T-helper 1 cell treated with Interleukin-12 subunit alpha and Interleukin-12 subunit beta and Interleukin-4 antibody, amounts not matched to agents 30 ng/mL and 1 ng/mL, for 36 hours (primary cell): ENCODE measurements around the gene PIGT. TPM values are rescaled to one million over a fixed set of nuclear protein-coding genes. Genes with fewer than 3 reads are reported as not detected.

Source experiments
- intact Hi-C: fragments of 100-400 bp; cut with micrococcal nuclease; formaldehyde crosslinking; loops from one replicate; pipeline ENCODE4 v1.15.1; 2024
- total RNA-seq: library from RNA; stranded (reverse); gene quantifications from 2 replicates; pipeline ENCODE4 v1.2.3, GENCODE V29; 2022

Gene PIGT
- 85.2 and 87.5 TPM in 2 replicates for total RNA-seq

DNA sequence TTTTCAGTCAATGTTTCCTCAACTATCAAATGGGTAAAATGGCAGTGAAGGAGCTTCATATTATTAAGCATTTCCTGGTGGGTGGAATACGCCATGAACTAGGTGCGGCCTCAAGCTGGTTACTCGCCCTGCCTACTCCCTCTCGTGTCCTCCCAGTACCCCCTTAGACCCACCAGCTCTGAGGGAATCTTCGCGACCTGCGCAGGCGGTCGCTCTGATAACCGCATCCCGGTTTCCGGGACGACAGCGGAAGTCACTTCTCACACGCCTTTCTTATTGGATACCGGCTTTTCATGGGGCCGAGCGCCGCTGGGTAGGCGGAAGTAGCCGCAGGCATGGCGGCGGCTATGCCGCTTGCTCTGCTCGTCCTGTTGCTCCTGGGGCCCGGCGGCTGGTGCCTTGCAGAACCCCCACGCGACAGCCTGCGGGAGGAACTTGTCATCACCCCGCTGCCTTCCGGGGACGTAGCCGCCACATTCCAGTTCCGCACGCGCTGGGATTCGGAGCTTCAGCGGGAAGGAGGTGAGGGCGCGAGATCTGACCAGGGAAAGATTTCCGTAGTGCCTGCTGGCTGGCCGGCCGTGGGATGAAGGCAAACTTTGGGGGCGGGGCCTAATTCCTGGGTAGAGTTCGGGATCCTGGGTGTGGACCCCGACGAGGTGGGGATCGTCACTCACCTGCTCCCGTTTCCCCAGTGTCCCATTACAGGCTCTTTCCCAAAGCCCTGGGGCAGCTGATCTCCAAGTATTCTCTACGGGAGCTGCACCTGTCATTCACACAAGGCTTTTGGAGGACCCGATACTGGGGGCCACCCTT, at the start of gene PIGT:
TSS of gene PIGT (plus strand) at position 320 of the 816 bp plus-strand sequence. CDS start at position 336, 16 bp downstream.
- intact Hi-C loops, result loop anchor here (1.0 to 5.0 kb wide), 10 partner anchors 9 to 764 kb away; partner anchors contain the start of genes ACOT8, ADA, SYS1 and ZSWIM3

DNA sequence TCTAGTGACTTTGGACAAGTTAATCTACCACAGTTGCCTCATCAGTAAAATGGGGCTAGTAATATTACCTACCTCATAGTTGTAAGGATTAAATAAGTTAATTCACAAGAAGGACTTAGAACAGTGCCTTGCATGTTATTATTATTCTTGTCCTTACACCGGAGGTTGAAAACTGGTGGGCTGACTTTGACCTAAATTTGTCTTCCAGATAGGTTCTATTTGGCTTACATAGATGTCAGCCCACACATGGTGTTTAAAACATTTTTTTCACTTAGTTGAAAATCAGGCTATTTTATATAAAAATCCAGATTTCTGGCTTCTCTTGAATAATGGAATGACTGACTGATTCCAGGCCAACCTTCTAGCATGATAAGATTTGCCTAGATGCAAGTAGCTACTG, 49.7 kb upstream of the PIGT start:
- intact Hi-C loops, result no loop called here

DNA sequence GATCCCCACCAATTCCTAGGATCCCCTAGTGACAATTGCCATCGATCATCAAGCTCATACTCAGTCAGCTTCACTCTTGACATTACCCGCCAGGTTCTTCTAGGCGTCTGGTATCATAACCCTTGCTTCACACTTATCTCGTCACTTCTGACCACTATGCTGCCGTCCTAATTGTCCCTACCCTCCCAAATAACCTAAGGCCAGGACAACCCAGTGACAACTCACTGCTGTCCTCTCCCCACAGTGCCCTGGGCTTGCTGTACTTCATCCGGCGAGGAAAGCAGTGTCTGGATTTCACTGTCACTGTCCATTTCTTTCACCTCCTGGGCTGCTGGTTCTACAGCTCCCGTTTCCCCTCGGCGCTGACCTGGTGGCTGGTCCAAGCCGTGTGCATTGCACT, 49.3 kb upstream of the PIGT start:
- intact Hi-C loops, result no loop called here

DNA sequence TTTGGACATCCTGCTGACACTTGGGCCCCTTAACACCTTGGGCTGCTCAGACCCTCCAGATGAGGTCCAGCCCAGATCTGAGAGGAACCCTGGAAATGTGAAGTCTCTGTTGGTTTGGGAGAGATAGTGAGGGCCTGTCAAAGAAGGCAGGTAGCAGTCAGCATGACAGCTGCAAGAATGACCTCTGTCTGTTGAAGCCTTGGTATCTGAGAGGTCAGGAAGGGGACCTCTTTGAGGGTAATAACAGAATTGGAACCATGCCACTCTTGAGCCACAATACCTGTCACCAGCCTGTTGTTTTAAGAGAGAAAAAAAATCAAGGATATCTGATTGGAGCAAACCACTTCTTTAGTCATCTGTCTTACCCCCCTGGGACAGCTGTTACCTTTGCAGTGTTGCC, 48.8 kb upstream of the PIGT start:
- intact Hi-C loops, result no loop called here

DNA sequence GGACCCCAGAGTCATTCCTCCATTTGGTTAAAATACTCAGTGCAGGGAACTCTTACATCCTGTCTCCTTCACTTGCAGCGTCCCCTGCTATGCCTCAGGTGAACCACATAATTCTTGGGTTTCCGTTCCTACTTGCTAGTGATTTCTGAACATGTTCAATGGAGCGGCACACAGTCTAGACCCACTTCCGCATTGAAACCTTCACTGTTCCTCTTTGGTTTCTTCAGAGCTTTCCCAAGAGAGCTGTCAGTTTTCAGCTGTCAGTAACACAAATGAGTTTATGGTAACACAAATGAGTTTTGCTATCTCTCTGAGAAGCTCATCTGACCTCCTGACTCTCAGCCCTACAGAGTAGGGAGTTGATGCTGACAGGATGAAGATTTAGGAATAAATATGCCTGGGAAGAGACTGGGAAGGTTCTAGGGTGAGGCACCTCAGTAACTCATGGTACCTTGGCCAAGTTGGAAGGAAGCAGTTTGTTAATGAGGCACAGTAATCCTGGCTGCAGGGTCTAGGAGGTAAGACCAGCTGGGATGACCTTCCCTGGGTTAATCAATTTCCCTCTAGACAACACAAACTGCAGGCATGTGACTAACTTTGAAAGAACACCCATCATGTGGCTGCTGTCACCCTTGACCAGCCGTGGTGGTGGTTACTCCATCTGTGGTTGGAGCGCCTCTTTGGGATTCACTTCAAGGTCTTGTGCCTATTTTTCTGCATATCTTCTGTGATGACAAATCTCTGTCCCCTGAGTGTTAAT, 47.5 kb upstream of the PIGT start:
- intact Hi-C loops, result no loop called here

DNA sequence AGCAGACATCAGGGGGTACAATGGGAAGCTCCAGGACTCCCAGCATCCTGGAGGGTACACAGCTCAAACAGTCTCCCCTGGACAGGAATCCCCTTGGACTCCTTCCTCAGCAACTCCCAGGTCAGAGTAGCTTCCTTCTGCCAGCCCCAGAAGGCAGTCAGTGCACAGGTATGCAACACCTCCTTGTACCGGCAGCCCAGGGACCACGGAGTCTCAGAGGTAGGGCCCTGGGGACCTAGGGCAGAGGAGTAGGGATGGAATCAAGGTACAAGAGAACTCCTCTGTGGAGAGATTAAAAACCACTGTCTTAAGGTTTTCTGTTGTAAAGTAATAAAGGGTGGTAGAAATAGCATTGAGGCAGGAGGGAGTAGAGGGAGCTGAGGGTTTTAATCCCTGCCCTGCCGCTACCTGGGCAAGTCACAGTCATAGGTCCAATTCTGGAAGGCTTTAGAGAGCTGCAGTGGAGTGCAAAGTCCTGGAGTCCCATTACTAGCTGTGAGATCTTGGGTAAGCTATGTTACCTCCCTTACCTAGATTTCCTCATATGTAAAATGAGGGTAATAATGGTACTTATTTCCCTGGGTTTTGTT, 45.3 kb upstream of the PIGT start:
- intact Hi-C loops, result no loop called here

DNA sequence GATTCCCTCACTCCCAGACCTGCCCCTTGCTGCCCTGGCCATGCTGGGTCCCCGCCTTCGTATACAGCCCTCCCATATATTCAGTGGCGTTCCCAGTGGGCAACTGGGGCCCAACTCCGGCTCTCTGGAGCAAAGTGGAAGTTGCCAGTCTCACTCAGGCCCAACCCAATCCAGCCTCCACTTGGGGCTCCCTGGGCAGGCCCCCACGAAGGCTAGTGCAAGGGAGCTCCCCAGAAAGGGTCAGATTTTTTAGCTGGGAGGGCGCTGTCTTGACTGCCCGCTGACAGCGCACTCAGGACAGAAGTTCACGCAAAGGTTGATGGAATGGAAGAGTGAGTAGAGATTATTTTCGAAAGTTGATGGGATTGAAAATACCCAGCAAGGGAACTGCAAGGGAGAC, 43.7 kb upstream of the PIGT start:
- intact Hi-C loops, result no loop called here

DNA sequence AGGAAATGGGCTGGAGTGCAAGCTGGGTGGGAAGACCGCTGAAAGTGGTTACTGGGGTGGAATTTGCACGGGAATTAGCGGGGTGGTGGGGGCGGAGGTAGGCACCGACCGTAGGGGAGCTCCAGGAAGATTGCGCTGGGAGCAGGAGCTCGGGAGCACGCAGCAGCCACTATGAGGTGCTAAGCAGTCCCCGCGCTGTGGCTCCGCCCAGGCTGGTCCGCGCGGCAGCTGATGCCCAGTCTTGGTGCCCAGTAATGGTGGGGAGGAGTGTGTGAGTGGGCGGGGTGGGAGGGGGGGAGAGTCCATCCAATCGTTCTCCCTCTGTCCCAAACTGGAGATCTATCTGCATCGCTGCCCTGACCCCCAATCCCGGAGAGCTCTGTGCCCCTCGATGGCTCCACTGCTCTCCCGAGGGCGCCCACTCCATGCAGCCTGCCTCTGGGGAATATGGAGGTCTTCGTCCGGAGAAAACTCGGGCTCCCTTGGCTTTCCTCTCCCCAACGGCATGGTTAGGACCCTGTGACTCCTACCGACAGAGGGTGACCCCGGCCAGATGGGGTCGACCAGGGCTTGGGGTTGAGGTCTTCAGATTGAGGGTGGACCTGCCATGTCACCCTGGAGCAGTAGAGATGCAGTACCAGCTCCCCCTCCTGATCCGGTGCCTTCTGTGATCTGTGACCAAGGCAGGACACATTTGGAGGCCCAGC, 43.1 kb upstream of the PIGT start:
- intact Hi-C loops, result loop anchor here (1.0 kb wide), 4 partner anchors 9 to 399 kb away; partner anchors contain the start of genes PIGT and SYS1

DNA sequence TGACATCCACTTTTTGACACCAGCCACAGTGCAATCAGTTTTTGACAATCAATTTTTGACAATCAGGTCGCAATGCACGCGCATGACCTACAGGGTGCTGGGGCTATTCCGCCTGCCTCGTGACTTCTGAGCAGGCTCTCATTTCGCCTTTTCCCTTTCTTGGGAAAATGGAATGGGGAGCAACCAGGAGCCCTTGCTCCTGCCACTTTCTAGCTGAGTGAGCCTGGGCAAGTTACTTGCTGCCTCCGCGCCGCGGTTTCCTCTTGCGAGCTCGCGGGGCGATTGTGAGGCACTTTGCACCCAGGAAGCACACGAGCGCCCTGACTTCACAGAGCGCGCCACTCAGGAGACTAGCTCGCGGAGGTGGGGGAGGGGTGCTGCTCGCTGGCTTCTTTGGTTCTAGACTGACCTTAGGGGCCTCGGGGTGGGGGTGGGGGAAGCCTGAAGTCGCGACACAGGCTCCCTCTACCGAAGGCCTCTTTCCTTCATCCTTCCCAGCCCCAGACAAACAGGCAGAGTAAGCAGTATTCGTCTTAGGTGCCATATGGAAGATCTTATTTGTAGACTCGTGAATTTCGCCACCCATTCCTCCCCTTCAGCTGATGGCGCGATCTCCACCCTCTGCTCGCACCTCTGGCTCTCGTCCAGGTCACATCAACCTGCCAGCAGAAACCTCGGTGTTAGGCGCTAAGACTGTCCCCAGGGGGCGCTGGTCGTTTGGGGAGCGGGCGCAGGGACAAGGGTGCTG, 42.4 kb upstream of the PIGT start:
- intact Hi-C loops, result loop anchor here (1.0 kb wide), 7 partner anchors 10 to 398 kb away; partner anchors contain the start of genes PIGT and SYS1

DNA sequence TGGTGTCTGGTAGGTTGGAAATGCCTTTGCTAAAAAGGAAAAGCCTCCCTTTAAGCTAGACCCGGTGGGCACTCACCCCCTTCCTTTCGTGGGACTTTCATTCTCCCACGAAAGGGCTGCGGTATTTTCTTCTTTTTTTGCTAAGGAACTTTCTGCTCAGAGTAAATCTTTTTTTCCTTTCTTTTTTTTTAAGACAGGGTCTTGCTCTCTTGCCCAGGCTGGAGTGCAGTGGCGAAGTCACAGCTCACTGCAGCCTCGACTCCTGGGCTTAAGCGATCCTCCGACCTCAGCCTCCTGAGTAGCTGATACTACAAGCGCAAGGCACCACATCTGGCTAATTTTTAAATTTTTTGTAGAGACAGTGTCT, 41.9 kb upstream of the PIGT start:
- intact Hi-C loops, result loop anchor here (1.0 kb wide), 3 partner anchors 55 to 76 kb away; no protein-coding TSS in a partner anchor

DNA sequence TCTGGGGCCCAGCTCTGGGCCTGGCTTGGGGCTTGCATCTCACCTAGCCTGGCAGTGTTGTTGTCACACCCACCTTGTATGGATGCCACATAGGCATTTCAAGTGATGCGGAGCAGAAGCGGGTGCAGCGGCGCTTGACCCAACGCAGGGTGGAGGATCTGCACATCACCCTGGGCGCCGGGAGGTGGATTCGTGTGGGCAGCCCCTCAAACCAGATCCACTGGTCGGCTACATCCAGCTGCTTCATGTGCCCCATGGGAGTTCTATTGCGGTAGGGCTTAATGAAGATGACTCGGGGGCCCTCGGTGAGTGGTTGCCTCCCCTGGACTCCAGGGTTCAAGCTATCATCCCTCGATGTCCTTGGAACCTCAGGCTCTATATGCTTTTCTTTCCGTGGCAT, 41.0 kb upstream of the PIGT start:
- intact Hi-C loops, result loop anchor here (1.0 kb wide), 3 partner anchors 56 to 75 kb away; no protein-coding TSS in a partner anchor

DNA sequence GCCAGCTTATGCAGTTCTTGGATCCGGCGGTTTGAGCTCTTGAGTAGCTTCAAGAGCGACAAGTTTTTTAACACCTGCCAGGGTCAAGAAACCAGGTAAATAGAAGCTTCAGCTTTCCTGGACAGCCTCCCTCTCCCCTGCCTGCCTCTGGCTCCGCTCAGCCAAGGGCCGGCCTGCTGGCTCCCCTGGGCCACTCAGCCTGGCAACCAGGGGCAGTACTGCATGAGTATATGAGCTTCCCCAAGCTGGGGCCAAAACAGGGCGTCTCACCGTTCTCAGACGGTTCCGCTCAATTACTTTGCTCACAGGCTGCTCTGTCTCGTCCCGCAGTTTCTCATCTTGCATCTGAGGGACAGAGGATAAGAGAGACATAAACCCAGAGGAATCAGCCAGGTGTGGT, 38.7 kb upstream of the PIGT start:
- intact Hi-C loops, result no loop called here

DNA sequence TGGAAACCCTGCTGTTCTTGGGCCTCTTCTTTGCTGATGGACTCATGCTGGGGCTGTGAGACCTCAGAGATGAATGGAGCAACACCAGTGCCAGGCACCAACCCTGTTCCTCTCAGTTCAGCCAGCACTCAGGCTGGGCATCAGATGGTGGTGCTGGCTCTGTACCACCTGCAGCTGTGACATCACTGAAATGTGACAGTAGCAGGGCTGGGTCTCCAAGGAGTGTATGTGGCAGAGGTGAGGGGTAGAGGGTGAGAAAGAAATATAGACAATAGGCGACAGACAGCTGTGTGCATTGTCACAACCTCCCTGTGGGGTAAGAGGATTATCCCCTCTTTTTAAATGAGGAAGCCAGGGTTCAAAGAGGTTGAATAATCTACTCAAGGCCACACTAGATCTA, 37.8 kb upstream of the PIGT start, which contains the start of gene TP53TG5:
TSS of gene TP53TG5 (minus strand) at position 135 of the 400 bp plus-strand sequence. CDS start at position 46, 89 bp downstream.
- intact Hi-C loops, result no loop called here

DNA sequence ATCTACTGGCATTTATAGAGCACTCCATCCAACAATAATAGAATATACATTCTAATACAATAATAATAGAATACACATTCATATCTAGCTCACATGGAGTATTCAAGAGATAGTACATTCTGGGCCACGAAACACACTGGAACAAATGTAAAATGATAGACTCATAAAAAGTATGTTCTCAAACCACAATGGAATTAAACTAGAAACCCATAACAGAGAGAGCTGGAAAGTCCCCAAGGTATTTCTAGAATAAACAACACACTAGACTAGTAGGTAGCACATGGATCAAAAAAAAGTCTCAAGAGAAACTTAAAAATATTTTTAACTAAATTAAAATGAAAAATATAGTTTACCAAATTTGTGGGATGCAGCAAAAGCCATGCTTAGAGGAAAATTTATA, 28.7 kb upstream of the PIGT start:
- intact Hi-C loops, result no loop called here

DNA sequence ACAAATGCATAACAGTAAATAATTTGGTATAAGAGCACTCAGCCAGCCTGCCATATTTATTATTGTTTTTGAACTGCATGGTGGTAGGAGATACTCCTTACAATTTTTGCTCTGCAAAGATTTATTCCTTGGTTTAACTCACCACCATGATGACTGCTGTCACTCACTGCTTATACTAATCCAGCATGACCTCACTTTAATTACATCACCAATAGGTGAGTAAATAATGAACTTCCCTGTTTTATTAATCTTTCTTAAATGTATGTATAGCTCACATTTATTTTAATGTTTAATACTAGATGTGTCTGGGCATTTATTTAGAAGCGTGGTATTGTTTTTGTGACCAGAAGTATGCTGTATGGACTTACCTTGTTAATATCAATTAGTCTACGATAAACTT, 25.0 kb upstream of the PIGT start:
- intact Hi-C loops, result no loop called here

DNA sequence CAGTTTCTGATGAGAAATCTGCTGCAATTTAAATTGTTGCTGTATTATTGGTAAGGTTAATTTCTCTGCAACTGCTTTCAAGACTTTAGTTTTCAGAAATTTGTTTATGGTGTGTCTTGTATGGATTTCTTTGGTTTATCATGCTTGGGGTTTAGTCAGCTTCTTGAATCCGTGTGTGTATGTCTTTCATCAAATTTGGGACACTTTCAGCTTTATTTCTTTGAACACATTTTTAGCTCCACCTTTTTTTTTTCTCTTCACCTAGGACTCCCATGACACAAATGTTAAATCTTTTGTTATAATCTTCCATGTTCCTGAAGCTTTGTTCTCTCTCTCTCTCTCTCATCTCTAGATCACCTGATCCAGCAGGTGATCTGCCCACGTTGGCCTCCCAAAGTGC, 24.4 kb upstream of the PIGT start:
- intact Hi-C loops, result no loop called here

DNA sequence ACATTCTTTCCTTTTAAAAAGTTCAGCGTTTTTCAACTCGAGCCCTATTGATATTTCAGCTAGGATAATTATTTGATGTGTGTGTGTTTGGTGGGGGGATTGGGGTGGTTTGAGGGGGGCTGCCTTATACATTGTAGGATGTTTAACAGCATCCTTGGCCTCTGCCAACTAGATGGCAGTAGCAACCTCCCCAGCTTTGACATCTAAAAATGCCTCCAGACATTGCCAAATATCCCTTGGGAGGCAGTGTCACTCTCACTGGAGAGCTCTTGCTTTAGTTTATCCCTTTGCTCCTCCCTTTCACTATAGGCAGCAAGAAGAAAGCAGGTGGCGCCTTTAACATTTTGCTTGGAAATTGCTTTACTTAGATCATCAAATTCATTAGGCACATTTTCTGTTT, 23.2 kb upstream of the PIGT start:
- intact Hi-C loops, result no loop called here

DNA sequence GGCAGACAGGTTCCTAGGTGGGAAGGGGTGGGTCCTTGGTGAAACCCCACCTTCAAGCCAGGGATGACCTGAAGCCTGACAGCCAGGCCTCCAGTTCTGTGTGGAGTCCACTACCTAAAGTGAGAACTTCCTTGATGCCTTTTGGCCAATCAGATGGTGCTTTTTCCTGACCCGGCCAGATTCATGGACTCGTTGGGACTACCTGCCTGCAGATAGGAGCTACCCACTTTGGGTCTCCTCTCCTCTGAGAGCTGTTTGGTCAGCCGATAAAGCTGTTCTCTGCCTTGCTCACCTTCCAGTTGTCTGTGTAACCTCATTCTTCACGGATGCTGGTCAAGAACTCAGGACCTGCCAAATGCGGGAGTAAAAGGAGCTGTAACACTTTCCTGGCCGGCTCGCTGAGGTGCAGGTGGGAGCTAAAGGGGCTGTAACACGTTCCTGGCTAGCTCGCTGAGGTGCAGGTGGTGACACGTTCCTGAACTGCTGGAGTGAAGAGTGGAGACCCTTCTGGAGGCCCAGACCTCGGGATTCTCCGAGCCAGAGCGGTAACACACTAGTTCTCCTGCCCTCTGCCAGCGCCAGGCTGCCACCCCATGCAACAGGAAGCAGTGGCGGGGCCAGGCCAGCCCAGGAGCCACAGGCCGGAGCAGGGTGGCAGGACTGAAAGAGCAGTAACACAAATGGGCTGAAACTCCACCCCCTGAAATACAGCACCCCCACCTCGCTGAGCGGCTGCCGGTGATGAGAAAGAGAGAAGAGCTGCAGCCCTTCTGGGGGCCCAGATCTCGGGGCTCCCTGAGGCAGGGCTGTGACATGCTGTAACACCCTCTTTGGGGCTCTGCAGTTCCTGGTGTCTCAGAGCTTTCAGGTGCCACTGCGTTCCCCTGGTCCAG, 21.5 kb upstream of the PIGT start:
- intact Hi-C loops, result no loop called here

DNA sequence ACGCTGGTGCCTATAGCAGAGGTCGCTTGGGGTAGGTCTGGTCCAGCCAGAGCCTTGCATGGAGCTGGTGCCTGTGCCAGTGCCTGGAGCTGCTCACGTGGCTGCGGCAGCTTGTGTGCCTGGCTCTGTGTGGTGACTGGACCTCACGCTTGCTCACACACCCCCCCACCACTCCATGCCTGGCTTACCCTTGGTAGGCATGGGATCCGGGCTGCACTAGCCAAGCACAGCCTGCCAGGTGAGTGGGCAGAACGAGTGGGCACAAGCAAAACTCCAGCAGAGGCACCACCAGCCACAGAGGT, 20.9 kb upstream of the PIGT start:
- intact Hi-C loops, result no loop called here

DNA sequence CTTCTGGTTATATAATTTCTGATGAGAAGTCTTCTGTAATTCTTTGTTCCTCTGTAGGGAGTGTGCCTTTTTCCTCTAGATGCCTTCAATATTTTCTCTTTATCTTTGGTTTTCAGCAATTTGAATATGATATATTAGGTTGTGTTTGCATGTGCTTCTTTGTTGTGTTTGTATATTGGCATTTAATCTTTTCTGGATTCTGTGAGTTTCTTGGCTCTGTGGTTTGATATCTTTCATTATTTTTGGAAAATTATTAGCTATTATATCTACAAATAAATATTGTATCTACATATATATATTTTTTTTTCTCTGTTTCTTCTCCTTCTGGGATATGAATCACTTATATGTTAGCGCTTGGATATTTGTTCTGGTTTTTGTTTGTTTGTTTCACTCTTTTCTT, 16.9 kb upstream of the PIGT start:
- intact Hi-C loops, result no loop called here
